Gastroesophageal sphincter (tissue), 4 donors: ENCODE measurements around the gene ARFGAP1. TPM values are rescaled to one million over a fixed set of nuclear protein-coding genes. Genes with fewer than 3 reads are reported as not detected.

Experiments
- ATAC-seq: fragments of 150-250 bp; one replicate; pipeline ENCODE4 v1.9.1; 2016; ENCODE audit warnings: mild to moderate bottlenecking, moderate library complexity
- H3K27ac ChIP-seq, 4 donors: fragments of 200-600 bp; sonication (generic) in 3 of 4; 1 replicate in 3 of 4; 2 replicates in 1 of 4; pipeline ENCODE4 v1.5.1; 2016 to 2019
- H3K27me3 ChIP-seq: fragments of 200-600 bp; sonication (generic); one replicate; pipeline ENCODE4 v1.5.1; 2019
- H3K36me3 ChIP-seq, 2 donors: fragments of 200-600 bp; sonication (generic); one replicate each; pipeline ENCODE4 v1.5.1; 2019; ENCODE audit warnings: control low read depth in 1 of 2
- H3K4me1 ChIP-seq, 3 donors: fragments of 200-600 bp; sonication (generic); 1 replicate in 2 of 3; 2 replicates in 1 of 3; pipeline ENCODE4 v1.5.1; 2016 to 2019; ENCODE audit warnings: control low read depth in 2 of 3
- H3K4me3 ChIP-seq, 2 donors: fragments of 200-600 bp; sonication (generic); one replicate each; pipeline ENCODE4 v1.5.1; 2019; ENCODE audit warnings: mild to moderate bottlenecking in 1 of 2, moderate library complexity in 1 of 2
- H3K9me3 ChIP-seq, 3 donors: fragments of 200-600 bp; sonication (generic); one replicate each; pipeline ENCODE4 v1.5.1; 2017 to 2019; ENCODE audit warnings: control low read depth in 2 of 3
- EP300 ChIP-seq: sonication (generic); formaldehyde crosslinking; IDR thresholded peaks from one replicate; pipeline ENCODE4 v1.6.1; 2017; ENCODE audit warnings: antibody characterized with exemption, mild to moderate bottlenecking
- POLR2A ChIP-seq, 2 donors: fragments of 450-650 bp; IDR thresholded peaks; one replicate each; pipeline ENCODE4 v1.6.1; 2017; ENCODE audit warnings: antibody characterized with exemption in 2 of 2, mild to moderate bottlenecking in 2 of 2, moderate library complexity in 1 of 2
- POLR2AphosphoS5 ChIP-seq: sonication (generic); formaldehyde crosslinking; IDR thresholded peaks from one replicate; pipeline ENCODE4 v1.6.1; 2017; ENCODE audit warnings: antibody characterized with exemption
- WGBS, 2 donors: methylation state at CpG; one replicate each; pipeline ENCODE4 v1.1.5; 2018; ENCODE audit warnings: low coverage in 1 of 2; 5-methylcytosine and 5-hydroxymethylcytosine counted together
- total RNA-seq, 4 donors: library from RNA; depleted of rRNA; stranded (reverse); fragments of >200 nt; gene quantifications; one replicate each; pipeline ENCODE4 v1.1.0, GENCODE V29; 2016
- TF ChIP-seq, protein P1 (sequence below), 4 experiments: fragments of 200-600 bp in 2 of 4; fragments of 450-650 bp in 2 of 4; sonication (generic) in 1 of 4; IDR thresholded peaks; one replicate each; pipeline ENCODE4 v1.5.1; 2017 to 2019; ENCODE audit warnings: antibody characterized with exemption in 4 of 4, mild to moderate bottlenecking in 2 of 4, moderate library complexity in 2 of 4

Gene ARFGAP1
- total RNA-seq, 4 donors from 2014 or later = 35.0 to 50.1 (median 45.2) TPM

DNA sequence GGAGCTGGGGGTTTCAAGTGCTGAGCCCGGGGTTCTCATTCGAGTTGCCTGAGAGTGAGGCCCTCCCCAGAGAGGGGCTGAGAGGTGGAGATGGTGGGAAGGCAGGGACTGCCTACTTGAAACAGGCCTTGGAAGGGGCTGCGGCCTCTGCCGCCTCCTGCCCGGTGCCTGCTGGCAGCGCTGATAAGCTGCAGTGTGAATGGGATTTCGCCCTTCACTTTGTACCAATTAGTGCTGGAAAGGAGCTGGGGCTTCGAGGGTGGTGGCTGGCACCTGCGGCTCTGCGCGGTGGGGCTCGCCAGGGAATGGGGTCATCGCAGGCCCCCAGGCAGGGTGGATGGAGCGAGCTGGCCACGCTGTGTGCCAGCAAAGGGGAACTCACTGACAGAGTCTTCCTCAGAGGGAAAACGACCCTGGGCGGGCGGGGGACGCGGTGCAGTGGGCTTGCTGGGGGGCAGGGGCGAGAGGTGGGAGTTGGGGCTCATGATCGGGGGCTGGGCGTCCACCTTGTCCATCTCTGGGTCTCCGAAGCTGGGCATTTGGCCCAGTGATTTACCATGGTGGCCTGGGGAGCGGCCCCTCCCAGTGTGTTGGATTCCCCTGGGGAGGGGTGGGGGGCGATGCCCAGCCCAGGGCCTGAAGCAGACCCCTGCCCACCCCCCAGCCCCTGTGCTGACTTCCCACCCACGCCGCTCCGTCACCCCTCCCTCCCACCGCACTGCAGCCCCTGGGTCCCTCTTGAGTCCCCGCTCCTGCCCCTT lies 43.3 kb downstream of the ARFGAP1 start:
- Histone ChIP-seq H3K9me3 (no peaks in the 10 kb centered on the region), H3K27me3 (peaks cover 65% of the 10 kb centered on the region), H3K36me3 (no peaks in the 10 kb centered on the region), H3K4me3 (no peak overlapping the region), H3K4me1 (peaks cover 0 to 18% (median 0%) of the 10 kb centered on the region in 3 donors), H3K27ac (no peak overlapping the region)
- no peak for TF ChIP-seq POLR2A (IDR thresholded peaks at IDR 0.05)
- no peak for TF ChIP-seq POLR2AphosphoS5
- TF ChIP-seq EP300 = no peak
- TF ChIP-seq, protein P1, sequence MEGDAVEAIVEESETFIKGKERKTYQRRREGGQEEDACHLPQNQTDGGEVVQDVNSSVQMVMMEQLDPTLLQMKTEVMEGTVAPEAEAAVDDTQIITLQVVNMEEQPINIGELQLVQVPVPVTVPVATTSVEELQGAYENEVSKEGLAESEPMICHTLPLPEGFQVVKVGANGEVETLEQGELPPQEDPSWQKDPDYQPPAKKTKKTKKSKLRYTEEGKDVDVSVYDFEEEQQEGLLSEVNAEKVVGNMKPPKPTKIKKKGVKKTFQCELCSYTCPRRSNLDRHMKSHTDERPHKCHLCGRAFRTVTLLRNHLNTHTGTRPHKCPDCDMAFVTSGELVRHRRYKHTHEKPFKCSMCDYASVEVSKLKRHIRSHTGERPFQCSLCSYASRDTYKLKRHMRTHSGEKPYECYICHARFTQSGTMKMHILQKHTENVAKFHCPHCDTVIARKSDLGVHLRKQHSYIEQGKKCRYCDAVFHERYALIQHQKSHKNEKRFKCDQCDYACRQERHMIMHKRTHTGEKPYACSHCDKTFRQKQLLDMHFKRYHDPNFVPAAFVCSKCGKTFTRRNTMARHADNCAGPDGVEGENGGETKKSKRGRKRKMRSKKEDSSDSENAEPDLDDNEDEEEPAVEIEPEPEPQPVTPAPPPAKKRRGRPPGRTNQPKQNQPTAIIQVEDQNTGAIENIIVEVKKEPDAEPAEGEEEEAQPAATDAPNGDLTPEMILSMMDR (IDR thresholded peaks at IDR 0.05) = no peak
- no peak for ATAC-seq
- WGBS, 2 donors = 80 to 100% methylated on average over 1 of the region's 31 CpGs

DNA sequence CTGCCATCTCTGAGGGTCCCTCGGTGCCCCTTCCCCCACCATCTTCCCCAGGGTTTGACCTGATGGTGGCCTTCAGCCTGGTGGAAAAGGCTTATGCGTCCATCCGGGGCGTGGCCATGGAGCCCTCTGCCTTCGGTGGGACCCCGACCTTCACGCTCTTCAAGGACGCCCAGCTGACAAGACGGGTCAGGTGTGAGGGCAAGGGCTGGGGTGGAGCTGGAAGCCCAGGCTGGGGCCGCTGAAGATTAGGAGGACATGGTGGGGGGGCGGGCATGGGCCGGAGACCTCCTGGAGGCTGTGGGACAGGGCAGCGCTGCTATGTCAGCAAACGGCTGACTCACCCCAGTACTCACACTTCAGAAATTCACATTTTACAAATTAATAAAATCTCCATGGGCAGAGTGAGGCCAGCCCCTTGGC lies 43.9 kb downstream of the ARFGAP1 start:
- no peak overlapping the region for H3K4me3 ChIP-seq
- 78% methylated on average over 4 of the region's 14 CpGs; no CpG with 5 or more reads in 1 of the 2 donors for WGBS, 2 donors
- no peaks in the 10 kb centered on the region for H3K36me3 ChIP-seq
- peaks cover 69% of the 10 kb centered on the region for H3K27me3 ChIP-seq
- no peaks in the 10 kb centered on the region for H3K9me3 ChIP-seq
- H3K4me1 ChIP-seq = peaks cover 0 to 21% (median 0%) of the 10 kb centered on the region in 3 donors
- no peak for ATAC-seq
- H3K27ac ChIP-seq = no peak overlapping the region
- TF ChIP-seq POLR2A (IDR thresholded peaks at IDR 0.05) (no peak), POLR2AphosphoS5 (no peak), EP300 (no peak)
- TF ChIP-seq, protein P1 (IDR thresholded peaks at IDR 0.05) = no peak

GRCh38 chr20:63317061-63317460 lies 44.4 kb downstream of the ARFGAP1 start:
- H3K4me1 ChIP-seq = peaks cover 0 to 20% (median 0%) of the 10 kb centered on the region in 3 donors
- H3K4me3 ChIP-seq = no peak overlapping the region
- ATAC-seq = no peak
- H3K36me3 ChIP-seq = no peaks in the 10 kb centered on the region
- no peak overlapping the region for H3K27ac ChIP-seq
- H3K9me3 ChIP-seq = no peaks in the 10 kb centered on the region
- 100% methylated on average over 2 to 5 of the region's 6 CpGs for WGBS, 2 donors
- TF ChIP-seq POLR2A (IDR thresholded peaks at IDR 0.05) (no peak), EP300 (no peak), POLR2AphosphoS5 (no peak)
- TF ChIP-seq, protein P1 (IDR thresholded peaks at IDR 0.05) = no peak
- H3K27me3 ChIP-seq = peaks cover 69% of the 10 kb centered on the region

DNA sequence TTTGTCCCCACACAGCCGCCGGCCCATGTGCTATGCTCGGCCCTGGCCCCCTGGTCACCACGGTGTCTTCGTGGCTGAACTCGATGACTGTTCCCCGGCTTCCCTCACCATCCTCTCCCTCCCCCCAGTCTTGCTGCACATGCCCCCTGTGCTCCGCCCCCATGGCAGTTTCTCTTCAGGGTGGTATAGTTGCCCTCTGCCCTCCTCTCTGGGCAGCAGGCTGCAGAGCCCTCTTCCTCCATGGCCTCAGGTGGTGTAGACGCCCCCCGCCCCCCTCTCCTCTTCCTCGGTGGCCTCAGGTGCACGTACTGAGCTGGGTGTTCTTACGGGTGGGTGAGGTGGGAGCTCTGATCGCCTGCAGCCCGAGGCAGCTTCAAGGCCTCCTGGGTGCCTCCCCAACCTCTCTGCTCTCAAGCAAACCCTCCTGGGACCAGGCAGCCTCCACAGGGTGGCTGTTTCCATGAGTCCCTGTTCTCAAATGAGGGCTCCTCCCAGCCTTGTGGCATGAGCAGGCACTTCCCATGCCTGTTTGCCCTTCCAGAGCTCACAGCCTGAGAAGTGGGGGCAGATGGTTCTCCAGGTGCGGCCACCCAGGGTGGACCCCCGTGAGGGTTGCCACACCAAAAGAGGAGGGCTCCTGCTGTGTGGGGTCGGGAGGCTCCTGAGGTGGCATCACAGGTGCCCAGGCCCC lies 45.1 kb downstream of the ARFGAP1 start:
- 77 to 80% methylated on average over 7 of the region's 18 CpGs for WGBS, 2 donors
- TF ChIP-seq POLR2A (IDR thresholded peaks at IDR 0.05) (no peak), POLR2AphosphoS5 (no peak), EP300 (no peak)
- TF ChIP-seq, protein P1 (IDR thresholded peaks at IDR 0.05) = no peak
- Histone ChIP-seq H3K4me3 (no peak overlapping the region), H3K4me1 (peaks cover 0 to 14% (median 0%) of the 10 kb centered on the region in 3 donors), H3K27me3 (peaks cover 70% of the 10 kb centered on the region), H3K36me3 (no peaks in the 10 kb centered on the region), H3K27ac (no peak overlapping the region), H3K9me3 (no peaks in the 10 kb centered on the region)
- no peak for ATAC-seq
